Measurements from ENCODE around the gene KCNQ1. TPM values are rescaled to one million over a fixed set of nuclear protein-coding genes. Genes with fewer than 3 reads are reported as not detected.
A peak's percentile ranks its signal among the peaks of the same experiment; 100 is the strongest.

Gene KCNQ1
- total RNA-seq, 1 donor from 2014 or later, result 0.13 TPM

- peak in 1 of 2 donors; percentile 59 for DNase-seq (ENCODE audit: low read depth in 2 of 2)
Observed at GRCh38 chr11:2533587-2534133, 88.9 kb downstream of the KCNQ1 start.

DNA sequence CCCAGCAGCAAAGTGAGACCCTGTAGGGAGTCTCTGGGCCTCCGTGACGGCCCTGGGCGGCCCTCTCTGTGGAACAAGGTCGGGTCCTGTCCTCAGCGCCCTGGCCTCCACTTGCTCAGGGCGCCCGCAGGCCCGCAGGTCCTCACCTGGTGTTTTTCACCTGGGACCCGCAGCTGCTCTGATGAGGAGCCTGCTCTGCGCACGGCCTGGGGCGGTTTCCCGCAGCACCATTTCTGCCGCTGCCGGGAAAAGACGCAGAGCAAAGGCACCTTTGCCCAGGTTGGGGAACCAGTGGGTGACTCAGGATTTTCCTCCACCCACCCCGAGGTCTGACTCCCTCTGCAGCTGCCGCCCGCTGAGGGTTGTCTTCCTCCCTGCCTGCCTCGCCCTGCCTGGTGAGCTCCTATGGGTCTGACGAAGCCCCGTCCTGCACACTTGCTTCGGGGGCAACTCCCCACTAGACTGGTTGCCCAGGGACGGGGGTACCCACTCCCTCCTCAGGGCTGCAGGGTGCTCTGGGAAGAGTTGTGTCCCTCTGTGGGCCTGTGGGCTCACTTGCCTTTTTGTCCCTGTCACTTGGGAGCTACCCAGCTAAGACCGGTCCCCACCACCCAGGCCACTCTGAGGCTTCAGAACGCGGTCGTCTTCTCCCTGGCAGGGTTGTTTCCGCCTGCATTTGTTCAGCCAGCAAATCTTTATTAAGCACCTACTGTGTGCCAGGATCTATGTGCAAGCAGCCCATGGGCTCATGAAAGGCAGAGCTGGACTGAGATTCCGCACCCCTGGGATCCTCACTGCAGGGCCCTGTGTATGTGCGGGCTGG is 89.5 kb downstream of the KCNQ1 start:
- no peak for DNase-seq (ENCODE audit: low read depth in 2 of 2)

DNA sequence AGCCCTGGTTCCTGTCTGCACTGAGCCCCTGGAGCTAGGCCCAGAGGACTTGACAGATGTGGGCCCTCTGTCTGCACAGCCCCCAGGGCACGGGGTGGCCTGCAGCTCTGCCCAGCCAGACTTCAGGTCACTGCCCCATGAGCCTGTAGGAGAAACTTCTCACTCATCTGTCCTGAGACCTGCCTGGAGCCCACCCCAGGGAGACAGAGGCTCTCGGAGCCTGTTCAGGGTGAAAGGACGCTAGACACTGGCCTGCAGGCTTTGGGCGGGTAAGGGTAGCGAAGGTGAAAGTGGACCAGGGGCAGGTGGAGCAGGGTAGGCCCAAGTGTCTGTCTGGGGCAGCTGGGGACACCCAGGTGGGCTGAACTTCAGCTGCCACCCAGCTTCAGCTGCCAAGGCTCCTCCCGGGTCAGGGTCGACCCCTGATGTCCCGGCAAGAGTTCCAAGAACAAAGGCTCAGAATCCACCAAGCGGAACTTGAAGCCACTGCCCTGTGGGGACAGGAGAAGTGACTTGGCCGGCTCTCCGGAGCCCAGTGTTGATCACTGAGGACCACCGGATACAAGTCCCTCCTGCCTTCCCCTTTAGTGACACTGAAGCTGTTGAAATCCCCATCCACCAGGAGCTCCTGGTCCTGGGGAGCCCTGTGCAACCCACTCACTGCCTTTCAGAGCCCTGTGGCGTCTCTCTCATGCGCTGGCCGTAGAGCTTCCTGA is 90.3 kb downstream of the KCNQ1 start:
- DNase-seq (ENCODE audit: low read depth in 2 of 2), result no peak

DNA sequence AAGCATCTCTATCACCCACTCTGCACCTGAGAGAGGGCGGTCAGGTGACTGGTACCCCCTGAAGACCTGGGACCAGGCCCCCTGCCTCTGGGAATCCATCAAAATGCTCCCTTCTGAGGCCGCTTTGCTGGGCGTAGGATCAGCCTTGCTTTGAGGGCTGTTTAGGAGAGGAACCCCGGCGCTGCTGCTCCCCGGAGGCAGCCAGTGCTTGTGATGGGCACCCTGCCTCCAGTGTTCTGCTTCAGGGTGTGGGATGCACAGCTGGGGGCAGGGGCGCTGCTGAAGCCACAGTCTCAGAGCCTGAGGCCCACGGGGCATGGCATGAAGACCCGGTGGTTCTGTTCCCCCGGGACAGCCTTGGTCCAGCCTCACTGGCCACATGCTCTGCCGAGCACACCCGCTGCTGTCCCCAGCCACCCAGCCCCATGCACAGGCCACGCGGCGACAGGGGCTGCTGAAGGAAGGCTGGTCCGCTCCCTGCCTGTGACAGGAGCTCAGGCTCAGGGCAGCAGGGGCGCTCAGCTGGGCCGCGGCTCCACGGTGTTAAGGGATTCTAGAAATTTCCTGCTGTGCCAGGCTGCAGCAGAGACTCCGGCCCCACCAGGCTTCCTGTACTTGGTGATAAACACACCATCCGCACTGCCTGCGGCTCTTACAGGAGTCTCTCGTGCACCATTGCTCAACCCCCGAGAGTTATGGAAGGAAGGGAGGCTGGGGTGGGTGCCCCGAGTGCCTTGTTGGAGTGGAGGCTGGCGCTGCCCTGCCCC is 91.0 kb downstream of the KCNQ1 start:
- no peak for DNase-seq (ENCODE audit: low read depth in 2 of 2)

GRCh38 chr11:2536440-2536989 is 91.7 kb downstream of the KCNQ1 start:
- no peak for DNase-seq (ENCODE audit: low read depth in 2 of 2)

DNA sequence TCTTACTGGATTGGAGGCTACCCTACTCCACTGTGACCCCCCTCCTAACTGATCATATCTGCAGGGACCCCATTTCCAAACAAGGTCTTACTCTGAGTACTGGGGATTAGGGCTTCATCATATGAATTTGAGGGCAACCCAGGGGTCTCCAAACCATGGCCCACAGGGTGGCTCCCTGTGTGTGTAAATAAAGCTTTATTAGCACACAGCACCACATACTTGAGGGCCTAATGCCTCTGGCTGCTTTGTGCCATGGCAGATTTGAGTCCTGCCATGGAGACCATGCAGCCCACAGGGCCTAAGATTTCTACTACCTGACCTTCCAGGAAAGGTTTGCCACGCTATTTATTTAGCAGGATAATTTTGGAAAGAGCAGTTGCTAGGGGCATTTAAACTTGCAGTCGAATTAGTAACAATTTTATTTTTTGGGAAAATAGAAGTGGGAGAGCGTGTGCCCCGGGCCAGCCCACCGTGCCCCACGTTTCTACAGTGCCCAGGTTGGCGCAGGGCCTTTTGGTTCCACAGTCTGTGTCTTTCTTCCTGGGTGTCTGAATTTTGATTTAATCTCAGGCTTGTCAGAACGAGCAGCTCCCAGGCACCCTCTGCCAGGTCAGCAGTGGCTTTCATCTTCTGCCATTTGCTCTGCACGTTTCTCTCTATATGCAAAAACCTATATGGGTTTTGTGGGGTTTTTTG is 92.3 kb downstream of the KCNQ1 start:
- no peak for DNase-seq (ENCODE audit: low read depth in 2 of 2)

DNA sequence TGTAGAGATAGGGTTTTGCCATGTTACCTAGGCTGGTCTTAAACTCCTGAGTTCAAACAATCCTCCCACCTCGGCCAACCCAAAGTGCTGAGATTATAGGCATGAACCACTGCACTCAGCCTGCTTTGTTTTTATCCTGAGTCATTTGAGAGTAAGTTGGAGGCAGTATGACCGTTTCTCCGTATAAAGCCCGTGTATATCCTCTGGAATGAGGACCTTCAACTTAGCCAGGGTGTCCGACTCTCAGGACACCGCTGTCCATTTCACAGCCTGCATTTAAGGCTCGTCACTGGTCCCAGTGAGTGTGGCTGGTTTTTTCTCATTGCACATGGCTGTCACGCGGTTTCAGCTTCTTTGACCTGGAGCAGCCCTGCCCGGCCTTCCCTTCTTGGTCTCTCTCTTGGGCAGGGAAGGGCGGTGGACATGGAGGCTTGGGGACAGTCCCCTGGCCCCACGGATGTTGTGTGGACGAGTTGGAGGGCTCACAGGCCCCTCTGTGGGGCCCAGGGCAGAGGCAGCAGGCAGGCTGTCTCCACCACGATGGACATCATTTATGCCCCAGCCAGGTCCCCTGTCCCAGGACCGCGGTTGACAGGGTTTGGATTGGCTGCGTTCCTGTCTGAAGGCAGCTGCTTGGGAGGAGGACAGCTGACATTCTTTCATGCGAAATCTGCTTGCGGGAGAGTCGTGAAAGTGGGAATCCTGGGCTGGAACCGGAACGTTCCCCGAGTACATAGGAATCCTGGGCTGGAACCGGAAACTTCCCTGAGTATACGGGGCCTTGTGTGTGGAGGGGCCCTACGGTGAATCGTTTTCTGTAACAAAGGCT is 93.3 kb downstream of the KCNQ1 start:
- no peak for DNase-seq (ENCODE audit: low read depth in 2 of 2)

- DNase-seq (ENCODE audit: low read depth in 2 of 2), result no peak
Observed at GRCh38 chr11:2538951-2539350, 94.1 kb downstream of the KCNQ1 start.

DNA sequence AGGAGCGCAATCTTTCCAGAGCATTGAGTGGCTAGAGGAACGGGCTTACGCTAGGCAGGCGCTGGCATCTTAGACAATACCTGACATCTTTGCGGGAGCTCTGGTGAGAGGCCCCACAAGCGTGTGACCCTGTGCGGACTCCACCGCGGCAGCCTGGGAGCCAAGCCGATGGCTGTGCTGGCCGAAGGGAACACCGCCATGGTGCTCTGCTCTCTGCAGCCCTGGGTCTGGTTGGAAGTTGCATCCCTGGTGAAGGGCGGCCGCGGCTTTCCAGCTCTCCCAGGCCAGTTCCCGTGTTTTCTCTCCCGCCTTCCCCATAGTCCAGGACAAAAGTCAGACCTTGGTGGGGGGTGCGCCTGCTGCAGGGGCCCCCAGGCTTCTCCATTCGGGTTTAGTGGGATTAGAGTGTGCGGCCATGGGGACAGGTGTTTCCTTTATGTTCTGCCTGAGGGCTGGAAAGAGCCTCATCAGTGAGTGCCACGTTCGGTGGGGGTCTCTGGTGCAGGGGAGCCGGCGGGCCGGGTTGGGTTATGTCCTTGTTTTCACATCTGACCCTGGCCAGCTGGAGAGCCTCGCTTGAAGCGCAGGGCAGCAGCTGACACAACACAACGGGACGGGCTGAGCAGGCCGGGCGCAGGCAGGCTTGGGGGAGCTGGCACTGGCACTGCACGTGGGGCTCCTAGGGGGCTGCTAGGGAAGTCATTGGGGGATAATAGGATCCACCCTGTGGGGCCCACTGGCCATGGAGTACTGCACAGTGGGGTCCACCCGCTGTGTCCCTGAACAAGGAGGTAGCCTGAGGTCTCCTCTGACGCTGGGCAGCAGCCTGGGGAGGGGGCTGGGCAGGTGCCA is 94.8 kb downstream of the KCNQ1 start:
- no peak for DNase-seq (ENCODE audit: low read depth in 2 of 2)

GRCh38 chr11:2540223-2540991 is 95.6 kb downstream of the KCNQ1 start:
- no peak for DNase-seq (ENCODE audit: low read depth in 2 of 2)

- no peak for DNase-seq (ENCODE audit: low read depth in 2 of 2)
Observed at GRCh38 chr11:2540992-2541680, 96.3 kb downstream of the KCNQ1 start.

DNA sequence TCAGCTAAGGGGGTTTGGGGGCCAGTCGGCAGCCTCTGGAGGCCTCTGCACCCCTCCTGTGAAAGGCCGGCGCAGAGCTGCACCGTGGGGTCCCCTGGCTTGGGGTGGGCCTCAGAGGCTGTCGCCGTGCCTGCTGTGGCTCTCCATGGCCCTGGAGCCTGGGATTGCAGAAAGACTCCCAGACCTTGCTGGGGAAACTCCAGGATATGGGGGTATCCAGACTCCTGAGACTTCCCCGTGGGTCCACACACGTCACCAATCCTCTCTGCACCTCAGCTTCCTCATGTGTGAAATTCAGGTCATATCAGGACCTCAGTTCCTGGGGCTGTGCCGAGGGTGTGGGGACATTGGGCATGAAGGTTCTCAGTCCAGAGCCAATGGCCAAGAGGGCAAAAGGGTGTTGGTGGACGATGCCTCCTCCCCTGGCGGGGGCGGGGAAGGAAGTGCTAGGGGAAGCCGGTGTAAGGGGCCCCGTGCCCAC is 97.1 kb downstream of the KCNQ1 start:
- DNase-seq (ENCODE audit: low read depth in 2 of 2), result no peak

DNA sequence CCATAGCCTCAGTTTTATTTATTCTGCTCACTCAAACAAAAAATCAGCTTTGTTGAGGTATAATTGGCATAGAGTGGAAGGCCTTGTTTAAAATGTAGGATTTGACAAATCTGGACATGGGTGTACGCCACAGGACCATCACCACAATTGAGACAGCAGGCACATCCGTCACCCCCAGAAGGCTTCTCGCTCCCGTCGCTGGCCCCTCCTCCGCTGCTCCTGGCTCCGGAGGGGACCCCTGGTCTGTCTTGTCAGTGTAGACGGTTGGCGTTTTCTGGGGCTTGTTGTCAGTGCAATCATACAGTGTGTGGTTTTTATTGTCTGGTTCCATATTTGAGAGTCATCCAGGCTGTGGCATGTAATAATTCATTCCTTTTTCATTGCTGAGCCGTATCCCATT is 97.6 kb downstream of the KCNQ1 start:
- DNase-seq (ENCODE audit: low read depth in 2 of 2), result no peak

- no peak for DNase-seq (ENCODE audit: low read depth in 2 of 2)
Observed at GRCh38 chr11:2547806-2548205, 103.0 kb downstream of the KCNQ1 start.

GRCh38 chr11:2548596-2548995 is 103.8 kb downstream of the KCNQ1 start:
- no peak for DNase-seq (ENCODE audit: low read depth in 2 of 2)

GRCh38 chr11:2549080-2549479 is 104.3 kb downstream of the KCNQ1 start:
- DNase-seq (ENCODE audit: low read depth in 2 of 2), result no peak

GRCh38 chr11:2549491-2549875 is 104.7 kb downstream of the KCNQ1 start:
- no peak for DNase-seq (ENCODE audit: low read depth in 2 of 2)

All from dermis microvascular lymphatic vessel endothelial cell (primary cell).